GM21360 (cell line): ENCODE measurements around the gene VTN.

Source experiments
- ATAC-seq: cut with Tn5 transposase; IDR thresholded peaks from one replicate; pipeline ENCODE4 v1.9.1; 2021; ENCODE audit warnings: mild to moderate bottlenecking, moderate library complexity; ENCODE audit not compliant: unreplicated experiment

The VTN gene

DNA sequence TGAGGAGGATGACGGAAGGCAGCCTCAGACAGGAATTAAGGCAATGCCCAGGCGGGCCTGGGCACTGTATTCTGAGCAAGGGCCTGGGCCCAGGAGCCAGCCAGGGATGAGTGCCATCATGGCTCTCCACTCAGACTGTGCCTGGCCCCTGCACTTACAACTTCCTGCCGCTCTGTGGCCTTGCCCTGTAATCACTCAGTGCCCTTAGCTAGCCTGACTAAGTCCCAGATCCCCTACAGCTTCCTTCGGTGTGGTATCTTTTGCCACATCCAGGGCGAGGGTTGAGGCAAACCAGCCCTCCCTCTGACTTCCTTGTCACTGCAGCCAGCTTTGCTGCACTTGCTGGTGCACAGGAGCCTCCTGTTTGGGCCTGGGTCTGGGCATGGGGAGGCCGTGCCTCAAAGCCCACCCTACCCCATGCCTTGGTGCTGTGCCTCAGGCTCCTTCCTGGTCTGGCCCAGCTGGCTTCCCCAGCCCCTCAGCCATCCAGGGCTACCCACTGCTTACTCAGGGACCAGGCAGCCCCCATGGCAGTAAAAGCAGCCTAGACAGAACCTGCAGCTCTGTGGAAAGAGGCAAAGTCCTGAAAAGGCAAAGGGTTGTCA, 26.6 kb upstream of the VTN start:
- ATAC-seq, result no peak

DNA sequence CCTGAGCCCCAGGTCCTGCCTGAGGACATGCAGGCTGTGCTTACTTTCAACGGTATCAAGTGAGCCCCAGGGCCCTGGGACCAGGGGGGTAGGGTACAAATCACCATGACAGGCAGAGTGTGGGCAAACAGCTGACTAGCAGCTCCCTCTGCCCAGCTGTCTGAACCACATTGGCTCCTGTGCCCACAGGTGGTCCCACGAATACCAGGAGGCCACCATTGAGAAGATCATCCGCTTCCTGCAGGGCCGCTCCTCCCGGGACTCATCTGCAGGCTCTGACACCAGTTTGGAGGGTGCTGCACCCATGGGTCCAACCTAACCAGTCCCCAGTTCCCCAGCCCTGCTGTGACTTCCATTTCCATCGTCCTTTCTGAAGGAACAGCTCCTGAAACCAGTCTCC, 25.9 kb upstream of the VTN start:
- ATAC-seq, result no peak

- no peak for ATAC-seq
These were observed 25.3 kb upstream of the VTN start for GRCh38 chr17:28395426-28395825.

DNA sequence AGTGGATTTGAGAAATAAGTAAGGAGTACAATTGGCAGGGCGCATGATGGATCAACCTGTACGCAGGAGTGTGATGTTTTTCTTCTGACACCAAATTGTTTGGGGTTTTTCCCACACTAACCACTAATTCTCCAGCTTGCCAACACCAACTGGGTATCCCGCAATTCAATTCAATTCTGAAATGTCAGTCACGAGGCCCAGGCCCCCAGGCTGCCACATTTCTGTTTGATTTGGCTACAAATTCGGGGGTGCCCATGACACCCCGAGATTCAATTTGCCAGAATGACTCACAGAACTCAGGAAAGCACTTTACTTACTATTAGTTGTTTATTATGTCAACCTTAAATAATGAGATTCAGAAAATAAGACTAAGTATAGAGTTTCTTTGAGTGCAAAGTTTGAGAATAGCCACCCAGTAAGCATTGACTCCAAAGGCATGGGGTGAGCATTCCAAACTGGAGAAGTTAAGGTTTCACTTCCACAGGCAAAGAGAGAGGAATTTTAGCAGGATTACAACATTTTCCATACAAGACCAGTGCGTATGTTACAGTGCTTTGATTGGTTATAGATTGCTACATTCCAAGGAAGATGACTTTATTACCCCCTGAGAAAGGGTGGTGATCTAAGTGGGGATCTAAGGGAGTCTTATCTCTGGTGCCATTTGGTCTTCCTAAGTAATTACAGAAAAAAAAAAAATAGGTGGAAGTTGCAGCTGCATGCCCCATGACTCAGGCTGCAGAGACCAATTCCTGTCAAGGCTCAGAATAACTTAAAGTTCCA, 24.4 kb upstream of the VTN start:
- no peak for ATAC-seq

GRCh38 chr17:28392491-28392890, 22.4 kb upstream of the VTN start:
- ATAC-seq, result no peak

DNA sequence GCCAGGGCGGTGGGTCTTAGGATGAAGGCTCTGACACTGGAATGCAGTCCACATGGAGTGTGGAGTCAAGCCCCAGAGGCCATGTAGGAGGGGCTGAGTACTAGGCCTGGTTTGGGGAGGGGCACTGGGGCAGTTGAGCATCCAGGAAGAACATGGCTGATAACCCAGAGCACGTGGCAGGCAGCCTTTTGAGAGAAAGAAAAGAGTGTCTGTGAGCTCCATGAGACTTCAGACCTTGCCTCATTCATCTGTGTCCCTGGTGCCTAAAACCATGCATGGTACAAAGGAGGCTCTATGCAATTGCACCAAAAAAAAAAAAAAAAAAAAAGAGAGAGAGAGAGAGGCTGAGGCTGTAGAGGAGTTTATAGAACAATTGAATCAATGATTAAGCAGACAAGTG, 21.3 kb upstream of the VTN start:
- no peak for ATAC-seq

DNA sequence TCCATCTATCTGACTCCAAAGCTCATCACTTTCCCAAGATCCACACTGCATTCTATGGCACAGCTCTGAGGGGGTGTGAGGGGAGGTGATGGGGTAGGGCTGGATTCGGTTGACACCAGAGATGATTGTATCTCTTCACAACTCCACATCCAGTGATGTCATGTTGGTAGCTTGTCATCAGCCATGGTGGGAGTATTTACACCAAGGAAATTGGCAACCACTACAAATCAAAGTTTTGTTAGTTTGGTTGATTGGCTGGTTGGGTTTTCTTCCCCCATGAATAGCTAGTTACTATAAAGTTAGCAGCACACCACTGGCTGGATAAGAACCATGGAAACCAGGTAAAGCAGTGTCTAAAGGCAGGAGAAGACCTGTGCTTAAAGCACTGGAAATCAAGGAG, 20.9 kb upstream of the VTN start:
- ATAC-seq, result no peak

DNA sequence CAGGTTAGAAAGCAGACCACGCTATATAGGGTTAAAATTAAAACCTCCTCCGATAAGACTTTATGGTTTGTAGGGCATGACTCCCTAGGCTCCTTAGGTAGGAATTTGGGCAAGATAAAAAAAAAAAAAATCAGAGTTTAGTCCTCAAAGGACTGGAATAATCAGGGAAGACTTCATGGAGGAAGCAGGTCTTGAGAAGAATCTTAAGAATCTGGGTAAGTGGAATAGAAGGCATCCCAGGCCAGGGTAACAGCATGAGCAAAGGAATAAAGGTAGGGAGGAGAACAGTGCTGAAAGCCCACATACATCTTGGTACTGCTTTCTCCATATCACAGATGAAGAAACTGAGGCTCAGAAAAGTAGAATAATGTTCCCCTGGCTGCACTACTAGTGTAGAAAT, 20.5 kb upstream of the VTN start:
- ATAC-seq, result no peak

DNA sequence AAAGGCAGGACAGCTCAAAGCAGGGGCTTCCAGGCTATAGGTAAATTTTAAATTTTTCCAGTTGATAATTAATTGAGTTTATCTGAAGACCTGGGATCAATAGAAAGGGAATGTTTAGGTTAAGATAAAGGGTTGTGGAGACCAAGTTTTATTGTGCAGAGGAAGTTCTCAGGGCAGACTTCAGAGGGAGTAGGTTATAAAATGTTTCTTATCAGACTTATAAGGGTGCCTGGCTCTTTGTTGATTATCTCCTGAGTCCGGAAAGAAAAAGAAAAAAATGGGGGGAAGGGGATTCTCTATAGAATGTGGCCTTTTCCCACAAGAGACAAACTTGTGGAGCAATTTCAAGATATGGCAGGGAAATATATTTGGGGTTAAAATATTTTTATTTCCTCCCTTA, 20.0 kb upstream of the VTN start:
- no peak for ATAC-seq

GRCh38 chr17:28388106-28388505, 18.0 kb upstream of the VTN start:
- ATAC-seq, result no peak

DNA sequence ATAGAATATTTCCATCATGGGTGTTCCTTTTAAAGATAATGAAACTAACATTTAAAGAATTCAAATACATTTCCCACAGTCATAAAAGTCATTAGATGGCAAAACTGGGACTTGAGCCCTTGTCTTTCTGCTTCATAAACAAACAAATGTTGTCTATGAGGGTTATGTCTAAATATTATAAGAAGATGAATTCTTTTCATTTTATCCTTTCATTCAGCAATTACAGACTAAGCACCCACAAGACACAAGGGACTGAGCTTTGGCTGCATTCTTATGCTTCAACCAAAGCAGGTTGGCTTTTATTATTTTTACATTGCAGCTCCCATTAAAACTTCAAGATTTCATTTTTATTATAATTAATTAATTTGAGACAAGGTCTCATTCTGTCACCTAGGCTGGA, 16.3 kb upstream of the VTN start:
- ATAC-seq, result no peak

- no peak for ATAC-seq
These were observed 15.3 kb upstream of the VTN start for GRCh38 chr17:28385406-28385805.

DNA sequence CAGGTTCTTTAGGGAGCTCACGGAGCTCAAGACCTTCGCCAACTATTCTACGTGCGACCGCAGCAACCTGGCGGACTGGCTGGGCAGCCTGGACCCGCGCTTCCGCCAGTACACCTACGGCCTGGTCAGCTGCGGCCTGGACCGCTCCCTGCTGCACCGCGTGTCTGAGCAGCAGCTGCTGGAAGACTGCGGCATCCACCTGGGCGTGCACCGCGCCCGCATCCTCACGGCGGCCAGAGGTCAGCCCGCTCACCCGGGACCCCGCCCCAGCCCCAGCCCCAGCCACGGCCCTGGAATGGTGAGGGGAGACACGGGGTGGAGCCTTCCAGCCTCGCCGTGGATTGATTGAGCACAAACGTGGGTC, 14.9 kb upstream of the VTN start:
- ATAC-seq, result no peak

- ATAC-seq, result no peak
These were observed 14.4 kb upstream of the VTN start for GRCh38 chr17:28384281-28385036.

DNA sequence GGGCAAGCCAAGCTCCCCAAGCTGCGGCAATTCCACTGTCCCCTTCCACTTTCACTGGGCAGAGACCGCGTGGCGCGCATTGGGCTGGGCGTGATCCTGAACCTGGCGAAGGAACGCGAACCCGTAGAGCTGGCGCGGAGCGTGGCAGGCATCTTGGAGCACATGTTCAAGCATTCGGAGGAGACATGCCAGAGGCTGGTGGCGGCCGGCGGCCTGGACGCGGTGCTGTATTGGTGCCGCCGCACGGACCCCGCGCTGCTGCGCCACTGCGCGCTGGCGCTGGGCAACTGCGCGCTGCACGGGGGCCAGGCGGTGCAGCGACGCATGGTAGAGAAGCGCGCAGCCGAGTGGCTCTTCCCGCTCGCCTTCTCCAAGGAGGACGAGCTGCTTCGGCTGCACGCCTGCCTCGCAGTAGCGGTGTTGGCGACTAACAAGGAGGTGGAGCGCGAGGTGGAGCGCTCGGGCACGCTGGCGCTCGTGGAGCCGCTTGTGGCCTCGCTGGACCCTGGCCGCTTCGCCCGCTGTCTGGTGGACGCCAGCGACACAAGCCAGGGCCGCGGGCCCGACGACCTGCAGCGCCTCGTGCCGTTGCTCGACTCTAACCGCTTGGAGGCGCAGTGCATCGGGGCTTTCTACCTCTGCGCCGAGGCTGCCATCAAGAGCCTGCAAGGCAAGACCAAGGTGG, 11.2 kb upstream of the VTN start:
- ATAC-seq, result no peak

DNA sequence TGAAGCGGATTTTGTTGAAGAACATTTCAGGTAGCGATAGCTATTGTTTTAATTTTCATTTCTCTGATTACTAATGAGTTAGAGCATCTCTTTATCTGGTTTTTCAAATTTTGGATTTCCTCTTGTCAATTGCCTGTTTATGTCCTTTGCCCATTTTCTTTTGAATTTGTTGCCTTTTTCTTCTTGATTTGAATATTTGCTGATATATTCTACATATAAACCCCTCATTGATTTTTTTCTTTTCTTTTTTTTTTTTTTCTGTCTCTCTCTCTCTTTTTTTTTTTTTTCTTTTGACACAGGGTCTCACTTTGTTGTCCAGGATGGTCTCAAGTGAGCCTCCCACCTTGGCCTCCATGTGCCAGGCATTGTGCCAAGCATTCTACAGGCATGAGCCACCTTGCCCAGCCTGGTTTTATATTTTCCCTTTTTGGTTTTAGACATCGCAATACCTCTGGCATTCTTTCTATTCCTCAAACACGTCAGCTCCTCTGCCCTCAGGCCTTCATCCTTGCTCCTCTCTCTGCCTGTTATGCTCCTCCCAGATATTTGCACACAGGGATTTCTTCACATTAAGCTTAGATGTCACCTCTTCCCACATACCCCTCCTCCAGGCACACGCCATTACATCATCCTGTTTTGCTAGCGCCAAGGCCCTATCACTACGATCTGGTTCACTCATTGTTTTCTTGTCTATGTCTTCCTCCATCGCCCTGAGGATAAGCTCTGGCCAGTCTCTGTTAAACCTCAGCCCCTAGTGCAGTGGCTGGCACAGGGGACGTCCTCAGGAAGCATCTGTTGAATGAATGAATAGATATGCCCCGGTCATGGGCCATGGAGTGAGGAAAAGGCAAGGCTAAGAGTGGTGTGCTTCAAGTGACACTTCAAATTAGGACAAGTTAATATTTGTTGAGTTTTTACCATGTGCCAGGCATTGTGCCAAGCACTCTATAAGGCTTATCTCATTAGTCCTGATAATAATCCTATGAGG, 10.0 kb upstream of the VTN start:
- no peak for ATAC-seq

GRCh38 chr17:28372945-28373274, 2.8 kb upstream of the VTN start:
- ATAC-seq, result no peak

GRCh38 chr17:28372203-28372944, 2.3 kb upstream of the VTN start:
- peak; percentile 10 for ATAC-seq

DNA sequence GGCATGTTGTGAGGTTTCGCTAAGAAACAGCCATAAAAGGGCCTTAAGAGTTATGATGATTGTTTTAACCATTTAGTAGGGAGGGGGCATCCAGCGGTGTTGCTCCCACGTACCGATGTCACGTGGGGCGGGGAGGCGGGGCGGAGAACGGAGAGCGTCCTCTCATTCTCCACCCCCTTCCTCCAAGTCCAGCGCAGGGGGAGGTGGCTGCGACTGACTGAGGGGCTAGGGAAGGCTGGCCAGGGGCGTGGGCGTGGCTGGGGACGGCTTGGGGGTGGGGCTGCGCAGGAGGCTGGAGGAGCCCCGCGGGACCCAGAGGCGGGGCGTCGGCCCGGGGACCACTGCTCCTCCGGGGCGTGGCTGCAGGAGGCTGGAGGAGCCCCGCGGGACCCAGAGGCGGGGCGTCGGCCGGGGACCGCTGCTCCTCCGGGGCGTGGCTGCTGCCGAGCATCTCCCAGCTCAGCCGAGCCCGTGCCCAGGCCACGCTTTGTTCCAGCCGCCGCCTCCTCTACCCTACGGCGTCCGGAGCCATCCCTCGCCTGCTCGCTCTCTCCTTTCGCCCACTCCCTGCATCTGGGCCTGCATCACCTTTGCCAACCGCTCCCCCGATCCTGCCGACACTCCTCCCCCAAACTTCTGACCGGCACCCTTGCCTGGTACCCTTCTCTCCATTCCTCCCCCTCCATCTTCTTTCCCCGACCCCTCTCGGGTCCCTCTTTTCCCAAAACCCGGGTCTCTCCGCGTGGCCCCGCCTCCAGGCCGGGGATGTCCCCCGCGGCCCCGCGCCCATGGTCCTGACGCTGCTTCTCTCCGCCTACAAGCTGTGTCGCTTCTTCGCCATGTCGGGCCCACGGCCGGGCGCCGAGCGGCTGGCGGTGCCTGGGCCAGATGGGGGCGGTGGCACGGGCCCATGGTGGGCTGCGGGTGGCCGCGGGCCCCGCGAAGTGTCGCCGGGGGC, 1.4 kb upstream of the VTN start, which contains the start of gene SARM1:
Gene SARM1, plus strand, starts transcription at position 450 of the 958 bp plus-strand sequence. Its CDS starts 339 bp downstream, at position 789.
- ATAC-seq, result peak; percentile 75
